Uterus (tissue), 2 donors: ENCODE results near the gene ATF2.

Experiments used
- CTCF ChIP-seq, 4 experiments: fragments of 200-600 bp in 2 of 4; fragments of 450-650 bp in 2 of 4; sonication (generic) in 2 of 4; IDR thresholded peaks; one replicate each; pipeline ENCODE4 v1.5.1; 2016 to 2019; ENCODE audit warnings: antibody characterized with exemption in 4 of 4, mild to moderate bottlenecking in 2 of 4, moderate library complexity in 1 of 4
- POLR2A ChIP-seq, 2 donors: fragments of 450-650 bp; IDR thresholded peaks; one replicate each; pipeline ENCODE4 v1.6.1; 2016; ENCODE audit warnings: antibody characterized with exemption in 2 of 2, mild to moderate bottlenecking in 1 of 2, moderate library complexity in 1 of 2

- TF ChIP-seq CTCF (IDR thresholded peaks at IDR 0.05) (no peak), POLR2A (IDR thresholded peaks at IDR 0.05) (no peak)
Measured at GRCh38 chr2:175205523-175205922, 37.5 kb upstream of the ATF2 start.
